Rectal smooth muscle tissue (tissue), 1 donor: ENCODE results near the gene QSOX2.

ENCODE experiments used
- H3K27ac ChIP-seq: one replicate; pipeline ENCODE4 v1.7.0; 2013; ENCODE audit warnings: low read depth, low read length, inconsistent platforms
- H3K27me3 ChIP-seq: one replicate; pipeline ENCODE4 v1.7.0; 2013; ENCODE audit warnings: low read length; ENCODE audit not compliant: control insufficient read depth, insufficient read depth
- H3K36me3 ChIP-seq: one replicate; pipeline ENCODE4 v1.7.0; 2013; ENCODE audit warnings: low read length; ENCODE audit not compliant: control insufficient read depth, insufficient read depth
- H3K4me1 ChIP-seq: one replicate; pipeline ENCODE4 v1.7.0; 2013; ENCODE audit warnings: low read length; ENCODE audit not compliant: control insufficient read depth, insufficient read depth
- H3K4me3 ChIP-seq: one replicate; pipeline ENCODE4 v1.7.0; 2013; ENCODE audit warnings: low read length
- H3K9ac ChIP-seq: one replicate; pipeline ENCODE4 v1.7.0; 2013; ENCODE audit warnings: low read length

The QSOX2 gene

GRCh38 chr9:136286987-136287379 lies 41.4 kb upstream of the QSOX2 start:
- Histone ChIP-seq H3K36me3 (no peaks in the 10 kb centered on the region), H3K9ac (no peak overlapping the region), H3K27me3 (peaks cover 6% of the 10 kb centered on the region), H3K4me3 (no peak overlapping the region), H3K4me1 (no peaks in the 10 kb centered on the region), H3K27ac (no peak overlapping the region)

GRCh38 chr9:136286359-136286986 lies 40.9 kb upstream of the QSOX2 start:
- H3K4me3 ChIP-seq, result no peak overlapping the region
- H3K27me3 ChIP-seq, result peaks cover 6% of the 10 kb centered on the region
- no peaks in the 10 kb centered on the region for H3K4me1 ChIP-seq
- no peak overlapping the region for H3K9ac ChIP-seq
- H3K27ac ChIP-seq, result no peak overlapping the region
- no peaks in the 10 kb centered on the region for H3K36me3 ChIP-seq

GRCh38 chr9:136285501-136286358 lies 40.1 kb upstream of the QSOX2 start:
- no peak overlapping the region for H3K27ac ChIP-seq
- H3K4me1 ChIP-seq, result no peaks in the 10 kb centered on the region
- H3K4me3 ChIP-seq, result no peak overlapping the region
- no peaks in the 10 kb centered on the region for H3K36me3 ChIP-seq
- no peak overlapping the region for H3K9ac ChIP-seq
- H3K27me3 ChIP-seq, result peaks cover 4% of the 10 kb centered on the region

- Histone ChIP-seq H3K9ac (no peak overlapping the region), H3K4me3 (no peak overlapping the region), H3K27ac (no peak overlapping the region), H3K4me1 (no peaks in the 10 kb centered on the region), H3K36me3 (no peaks in the 10 kb centered on the region), H3K27me3 (peaks cover 4% of the 10 kb centered on the region)
Observed at GRCh38 chr9:136284951-136285350, 39.3 kb upstream of the QSOX2 start.

GRCh38 chr9:136284311-136284710 lies 38.7 kb upstream of the QSOX2 start:
- Histone ChIP-seq H3K4me1 (no peaks in the 10 kb centered on the region), H3K4me3 (no peak overlapping the region), H3K27ac (no peak overlapping the region), H3K36me3 (no peaks in the 10 kb centered on the region), H3K27me3 (peaks cover 4% of the 10 kb centered on the region), H3K9ac (no peak overlapping the region)

GRCh38 chr9:136283291-136284235 lies 38.0 kb upstream of the QSOX2 start:
- Histone ChIP-seq H3K9ac (no peak overlapping the region), H3K27me3 (peaks cover 4% of the 10 kb centered on the region), H3K4me3 (peak overlapping the region; percentile 33), H3K36me3 (no peaks in the 10 kb centered on the region), H3K4me1 (no peaks in the 10 kb centered on the region), H3K27ac (no peak overlapping the region)

GRCh38 chr9:136282272-136282861 lies 36.8 kb upstream of the QSOX2 start:
- no peak overlapping the region for H3K9ac ChIP-seq
- no peaks in the 10 kb centered on the region for H3K4me1 ChIP-seq
- H3K36me3 ChIP-seq, result no peaks in the 10 kb centered on the region
- peaks cover 4% of the 10 kb centered on the region for H3K27me3 ChIP-seq
- no peak overlapping the region for H3K4me3 ChIP-seq
- no peak overlapping the region for H3K27ac ChIP-seq

- Histone ChIP-seq H3K27me3 (peaks cover 4% of the 10 kb centered on the region), H3K4me3 (no peak overlapping the region), H3K36me3 (no peaks in the 10 kb centered on the region), H3K27ac (no peak overlapping the region), H3K4me1 (no peaks in the 10 kb centered on the region), H3K9ac (no peak overlapping the region)
Observed at GRCh38 chr9:136281421-136282271, 36.0 kb upstream of the QSOX2 start.

- Histone ChIP-seq H3K36me3 (no peaks in the 10 kb centered on the region), H3K27ac (no peak overlapping the region), H3K9ac (no peak overlapping the region), H3K27me3 (no peaks in the 10 kb centered on the region), H3K4me3 (no peak overlapping the region), H3K4me1 (no peaks in the 10 kb centered on the region)
Observed at GRCh38 chr9:136280535-136281315, 35.1 kb upstream of the QSOX2 start.

- no peaks in the 10 kb centered on the region for H3K4me1 ChIP-seq
- H3K9ac ChIP-seq, result no peak overlapping the region
- no peaks in the 10 kb centered on the region for H3K27me3 ChIP-seq
- H3K4me3 ChIP-seq, result no peak overlapping the region
- no peaks in the 10 kb centered on the region for H3K36me3 ChIP-seq
- no peak overlapping the region for H3K27ac ChIP-seq
Observed at GRCh38 chr9:136279471-136279870, 33.9 kb upstream of the QSOX2 start.

- Histone ChIP-seq H3K4me3 (no peak overlapping the region), H3K27ac (no peak overlapping the region), H3K4me1 (no peaks in the 10 kb centered on the region), H3K27me3 (no peaks in the 10 kb centered on the region), H3K9ac (no peak overlapping the region), H3K36me3 (no peaks in the 10 kb centered on the region)
Observed at GRCh38 chr9:136278894-136279293, 33.3 kb upstream of the QSOX2 start.
